ENCODE measurements around the gene TM4SF20.
"Not testable (repeated sequence)": the region's sequence is repeated elsewhere in the genome, so short reads cannot be mapped to it uniquely, and the experiment has no call there.

TM4SF20 gene

DNA sequence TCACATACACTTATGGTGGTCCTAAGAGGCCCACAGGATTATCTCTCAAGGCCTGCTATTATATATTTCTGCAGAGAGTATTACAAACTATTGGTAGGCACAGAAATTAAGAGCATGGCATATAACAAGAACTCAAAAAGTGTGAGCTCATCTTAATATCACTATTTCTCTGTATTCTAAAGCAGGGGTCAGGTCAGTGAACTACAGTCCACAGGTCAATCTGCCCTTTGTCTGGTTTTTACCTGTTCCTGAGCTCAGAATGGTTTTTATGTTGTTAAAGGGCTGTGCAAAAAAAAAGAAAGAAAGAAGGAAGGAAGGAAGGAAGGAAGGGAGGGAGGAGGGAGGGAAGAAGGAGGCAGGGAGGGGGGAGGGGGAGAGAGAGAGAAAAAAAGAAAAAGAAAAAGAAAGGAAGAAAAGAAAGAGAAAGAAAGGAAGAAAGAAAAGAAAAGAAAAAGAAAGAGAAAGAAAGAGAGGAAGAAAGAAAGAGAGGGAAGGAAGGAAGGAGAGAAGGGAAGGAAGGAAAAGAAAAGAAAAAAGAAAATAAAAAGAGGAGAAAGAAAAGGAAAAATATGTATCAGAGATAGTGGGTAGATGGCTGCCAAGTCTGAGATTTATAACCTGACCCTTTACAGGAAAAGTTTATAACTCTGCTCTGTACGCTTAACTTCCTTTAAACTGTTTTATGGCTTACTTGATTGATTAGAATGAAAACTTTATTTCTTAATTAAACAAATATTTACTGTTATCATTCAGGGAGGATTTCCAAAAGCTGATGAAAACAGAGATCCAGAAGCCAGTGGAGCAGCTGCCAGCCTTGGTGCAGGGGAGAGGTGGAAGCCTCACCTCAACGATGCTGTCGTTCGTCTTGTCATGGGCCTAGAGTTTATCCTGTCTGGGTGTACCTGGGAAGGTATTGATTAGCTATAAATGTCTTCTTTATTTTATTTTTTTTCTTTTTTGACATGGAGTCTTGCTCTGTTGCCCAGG, 19.9 kb upstream of the TM4SF20 start:
- no peak for DNase-seq (ENCODE audit: low read depth in 2 of 2)

- DNase-seq (ENCODE audit: low read depth in 2 of 2): no peak
Observed at GRCh38 chr2:227397562-227397961, 18.5 kb upstream of the TM4SF20 start.

GRCh38 chr2:227395556-227395955, 16.4 kb upstream of the TM4SF20 start:
- no peak for DNase-seq (ENCODE audit: low read depth in 2 of 2)

DNA sequence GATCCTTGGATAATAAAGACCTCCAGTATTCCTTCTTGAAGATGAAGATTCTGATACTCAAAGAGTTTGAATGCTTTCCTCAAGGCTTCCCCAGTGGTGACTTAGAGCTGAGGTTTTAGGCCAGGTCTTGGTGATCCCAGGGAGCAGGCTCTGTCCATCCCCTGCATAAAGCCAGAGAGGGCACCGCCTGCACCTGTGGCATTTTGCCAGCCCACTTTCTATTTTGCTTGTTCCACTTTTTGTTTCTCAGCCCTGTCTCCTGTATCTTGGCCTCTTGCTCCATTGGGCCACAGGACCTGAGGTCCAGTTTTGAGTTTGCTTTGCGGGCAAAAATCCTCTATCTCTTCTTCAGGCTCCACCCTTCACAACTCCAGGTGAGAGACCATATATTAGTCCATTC, 15.3 kb upstream of the TM4SF20 start:
- DNase-seq (ENCODE audit: low read depth in 2 of 2): no peak

DNA sequence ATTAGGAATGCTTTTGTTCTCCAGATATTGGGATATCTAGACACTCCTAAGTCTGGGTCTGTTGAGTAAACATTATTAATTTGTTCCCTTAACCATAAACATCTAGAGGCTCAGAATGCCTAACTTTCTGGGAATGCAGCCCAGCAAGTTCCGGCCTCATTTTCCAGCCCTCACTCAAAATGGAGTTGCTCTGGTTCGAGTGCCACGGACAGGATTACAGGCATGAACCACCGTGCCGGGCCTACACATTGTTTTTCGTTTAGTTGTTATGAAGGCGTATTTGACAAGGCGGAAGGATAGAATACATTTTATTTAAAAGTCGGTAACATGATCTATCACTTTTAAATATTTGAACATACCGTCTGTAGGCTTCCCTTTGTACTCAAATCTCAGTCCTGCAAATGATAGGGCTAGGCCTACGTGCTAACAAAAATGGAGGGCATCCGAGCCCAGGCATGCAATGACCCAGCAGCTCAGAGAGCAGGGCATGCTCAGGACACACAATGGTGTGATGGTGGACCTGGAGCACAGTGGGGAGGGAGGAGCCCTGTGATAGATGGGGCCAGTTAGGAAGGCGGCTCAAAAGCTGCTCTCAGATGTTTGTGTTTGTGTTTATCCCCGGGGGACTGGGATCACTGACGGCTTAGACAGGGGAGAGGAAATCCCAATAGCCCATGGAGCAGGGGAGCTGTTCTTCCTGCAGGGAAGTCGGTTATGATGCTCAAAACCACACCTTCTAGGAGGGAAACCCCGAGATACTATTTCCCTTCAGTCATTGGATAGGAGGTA, 11.6 kb upstream of the TM4SF20 start:
- DNase-seq (ENCODE audit: low read depth in 2 of 2): no peak

DNA sequence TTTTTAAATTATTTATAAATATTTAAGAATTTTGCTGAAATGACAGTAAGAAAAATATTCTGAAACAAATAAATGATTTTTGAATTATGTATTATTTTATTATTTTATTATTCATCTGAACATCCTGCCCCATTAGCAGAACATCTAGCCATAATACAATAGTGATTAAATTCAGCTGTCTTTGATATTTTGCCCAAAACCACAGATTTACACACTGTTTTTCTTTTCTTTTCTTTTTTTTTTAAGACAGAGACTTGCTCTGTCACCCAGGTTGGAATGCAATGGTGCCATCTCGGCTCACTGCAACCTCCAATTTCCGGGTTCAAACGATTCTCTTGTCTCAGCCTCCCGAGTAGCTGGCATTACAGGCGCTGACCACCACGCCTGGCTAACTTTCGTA, 10.6 kb upstream of the TM4SF20 start:
- no peak for DNase-seq (ENCODE audit: low read depth in 2 of 2)

GRCh38 chr2:227389231-227389630, 10.1 kb upstream of the TM4SF20 start:
- no peak for DNase-seq (ENCODE audit: low read depth in 2 of 2)

- no peak for DNase-seq (ENCODE audit: low read depth in 2 of 2)
Observed at GRCh38 chr2:227388537-227389011, 9.5 kb upstream of the TM4SF20 start.

DNA sequence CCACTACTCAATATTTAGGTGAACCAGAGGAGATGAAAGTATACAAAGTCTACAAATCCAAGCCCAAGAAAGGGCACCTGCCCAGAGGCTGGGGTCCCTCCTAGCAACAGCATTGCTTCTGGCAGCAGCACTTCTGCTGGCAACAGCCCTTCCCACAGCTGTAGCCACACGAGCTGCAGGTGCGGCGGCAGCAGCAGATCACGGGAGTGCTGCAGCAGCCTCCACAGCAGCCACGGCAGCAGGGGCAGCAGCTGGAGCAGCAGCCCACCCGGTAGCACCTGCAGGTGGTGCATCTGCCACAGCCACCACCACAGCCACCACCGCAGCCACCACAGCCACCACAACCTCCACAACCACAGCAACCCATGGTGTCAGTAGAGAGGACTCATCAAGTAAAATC, 8.5 kb upstream of the TM4SF20 start, which contains the start of gene SCYGR1:
Gene SCYGR1 (minus strand): TSS at position 367 of the 400 bp plus-strand sequence. CDS start 0 bp downstream, at position 367.
- DNase-seq (ENCODE audit: low read depth in 2 of 2): not testable (repeated sequence)

DNA sequence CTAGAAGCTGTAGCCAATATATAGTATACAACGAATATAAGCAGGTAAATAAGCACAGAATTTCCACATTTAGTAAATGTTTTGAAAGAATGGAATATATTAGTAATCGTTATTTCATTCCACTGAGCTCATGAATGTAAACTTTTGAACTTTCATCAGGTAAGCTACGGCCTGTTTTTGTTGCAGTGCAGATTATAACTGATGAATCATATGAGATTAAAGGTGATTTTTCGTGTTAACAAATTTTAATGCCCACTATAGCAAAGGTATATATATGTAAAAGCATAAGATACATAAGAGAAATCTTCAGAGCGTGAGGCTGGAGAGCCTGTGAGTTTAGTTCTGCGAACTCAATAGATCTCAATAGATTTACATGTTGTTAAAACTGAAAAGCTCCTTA, 7.5 kb upstream of the TM4SF20 start:
- no peak for DNase-seq (ENCODE audit: low read depth in 2 of 2)

- DNase-seq (ENCODE audit: low read depth in 2 of 2): no peak
Observed at GRCh38 chr2:227383686-227384085, 4.6 kb upstream of the TM4SF20 start.

DNA sequence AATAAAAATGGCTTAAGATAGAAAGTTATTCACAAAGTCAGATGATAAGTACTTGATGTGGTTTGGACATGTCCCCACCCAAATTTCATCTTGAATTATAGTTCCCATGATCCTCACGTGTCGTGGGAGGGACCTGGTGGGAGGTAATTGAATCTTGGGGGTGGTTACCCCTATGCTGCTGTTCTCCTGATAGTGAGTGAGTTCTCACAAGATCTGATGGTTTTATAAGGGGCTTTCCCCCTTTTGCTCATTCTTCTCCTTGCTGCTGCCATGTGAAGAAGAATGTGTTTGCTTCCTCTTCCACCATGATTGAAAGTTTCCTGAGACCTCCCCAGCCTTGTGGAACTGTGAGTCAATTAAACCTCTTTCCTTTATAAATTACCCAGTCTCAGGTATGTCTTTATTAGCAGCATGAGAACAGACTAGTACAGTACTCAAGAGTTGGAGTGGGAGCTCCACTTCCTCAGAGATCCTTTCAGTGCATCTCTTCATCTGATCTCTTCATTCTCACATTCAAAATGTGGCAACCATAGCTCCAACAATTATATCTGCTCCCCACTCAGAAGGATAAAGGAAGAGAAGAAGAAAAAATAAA, 3.2 kb upstream of the TM4SF20 start:
- not testable (repeated sequence) for DNase-seq (ENCODE audit: low read depth in 2 of 2)

DNA sequence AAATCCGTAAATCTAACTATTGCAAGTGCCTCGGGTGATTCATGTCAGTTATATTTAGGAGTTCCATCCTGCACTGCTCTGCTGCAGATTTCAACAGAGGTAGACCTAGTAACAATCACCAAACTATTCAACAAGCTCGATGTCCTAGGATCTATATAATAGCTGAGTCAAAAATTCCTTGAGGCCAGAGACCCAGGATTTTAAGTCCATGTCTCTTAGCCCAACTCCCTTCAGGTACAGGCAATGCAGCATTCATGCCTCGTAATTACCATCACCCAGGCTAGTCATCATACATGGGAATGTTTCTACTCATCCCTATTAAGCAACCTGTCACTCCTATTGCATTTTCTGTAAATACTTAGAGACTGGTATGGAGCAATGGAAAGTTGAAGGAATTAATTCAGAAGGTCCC, 729 bp downstream of the TM4SF20 start:
- DNase-seq (ENCODE audit: low read depth in 2 of 2): no peak

GRCh38 chr2:227377467-227378351, 1.4 kb downstream of the TM4SF20 start:
- DNase-seq (ENCODE audit: low read depth in 2 of 2): no peak

DNA sequence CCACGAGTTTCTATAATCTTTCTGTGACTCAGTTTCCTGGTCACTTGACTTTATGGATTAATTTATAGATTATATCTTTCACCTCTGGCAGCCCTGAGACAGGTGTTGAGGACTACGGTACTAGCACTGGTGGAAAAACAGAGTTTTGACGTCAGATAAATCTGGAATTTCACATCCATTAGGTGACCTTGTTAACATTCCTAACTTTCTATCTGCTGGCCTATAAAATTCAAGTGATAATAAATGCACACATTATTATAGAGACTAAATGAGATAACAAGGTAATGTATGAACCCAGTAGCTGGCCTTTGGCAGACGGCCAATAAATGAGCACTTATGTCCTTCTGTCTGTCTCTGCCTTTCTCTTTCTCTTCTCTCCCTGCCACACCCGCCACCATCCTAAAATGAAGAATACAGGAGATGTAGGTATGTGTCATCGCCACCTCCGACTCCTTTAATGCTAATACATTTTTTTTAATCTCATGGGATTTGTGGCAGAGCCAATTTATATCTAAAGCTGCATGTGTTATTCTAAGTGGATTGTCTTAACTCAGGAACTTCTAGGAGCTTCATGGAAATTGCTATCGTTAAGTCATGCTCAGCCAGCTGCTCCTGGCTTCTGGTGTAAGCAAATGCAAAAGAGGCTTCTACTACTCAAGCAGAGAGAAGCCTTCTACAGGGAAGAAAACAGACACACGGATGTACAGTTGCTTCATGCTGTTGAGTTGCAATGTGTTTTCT, 2.3 kb downstream of the TM4SF20 start:
- no peak for DNase-seq (ENCODE audit: low read depth in 2 of 2)

DNA sequence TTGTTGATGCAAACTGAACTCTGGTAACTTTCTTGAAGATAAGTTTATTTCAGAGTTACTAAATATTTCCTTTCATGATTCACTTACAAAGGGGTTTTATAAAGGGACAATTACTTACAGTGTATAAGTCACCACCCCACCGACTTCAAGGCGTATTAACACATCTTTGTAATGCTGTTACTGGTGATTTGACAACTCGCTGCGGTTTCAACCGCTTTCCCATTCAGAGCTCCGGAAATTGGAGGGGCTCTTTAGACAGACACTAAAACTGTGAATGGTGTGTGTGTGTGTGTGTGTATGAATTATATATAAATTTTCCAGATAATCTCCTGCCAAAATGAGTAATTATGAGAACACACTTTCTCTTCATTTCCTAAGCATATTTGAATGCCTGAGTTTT, 4.9 kb downstream of the TM4SF20 start:
- peak; percentile 24 to 32 for DNase-seq (ENCODE audit: low read depth in 2 of 2)

- no peak for DNase-seq (ENCODE audit: low read depth in 2 of 2)
Observed at GRCh38 chr2:227373389-227373788, 5.7 kb downstream of the TM4SF20 start.

- no peak for DNase-seq (ENCODE audit: low read depth in 2 of 2)
Observed at GRCh38 chr2:227370791-227371312, 8.3 kb downstream of the TM4SF20 start.

DNA sequence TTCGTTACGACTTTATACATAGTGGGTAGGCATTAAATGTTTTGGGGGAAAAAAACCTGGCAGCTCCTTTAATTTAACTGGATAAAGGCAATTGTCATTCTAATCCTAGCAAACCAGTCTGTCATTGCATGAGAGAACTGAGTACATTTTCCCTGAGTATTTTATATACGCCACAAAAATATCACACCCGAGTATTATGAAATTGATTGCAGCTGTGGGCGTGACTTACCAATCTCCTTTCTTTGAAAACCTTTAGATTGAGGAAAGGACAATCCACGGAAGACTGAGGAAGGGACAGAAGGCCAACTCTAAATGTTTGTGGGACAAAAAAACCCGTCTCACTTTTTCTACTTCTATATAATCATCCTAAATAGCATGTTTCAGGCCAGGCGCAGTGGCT, 9.0 kb downstream of the TM4SF20 start:
- DNase-seq (ENCODE audit: low read depth in 2 of 2): no peak

GRCh38 chr2:227368574-227368973, 10.5 kb downstream of the TM4SF20 start:
- no peak for DNase-seq (ENCODE audit: low read depth in 2 of 2)
